Skin epidermis (tissue), 12 donors: ENCODE measurements around the gene MFSD11.

Source experiments
- H3K27ac ChIP-seq, 21 experiments: fragments of 200-600 bp; sonication (generic) in 11 of 21; one replicate each; pipeline ENCODE4 v1.5.0; 2020; ENCODE audit warnings: mild to moderate bottlenecking in 3 of 21, inconsistent platforms in 2 of 21, moderate library complexity in 2 of 21
- H3K4me3 ChIP-seq, 7 experiments: fragments of 200-600 bp; sonication (generic) in 2 of 7; one replicate each; pipeline ENCODE4 v1.5.0; 2020; ENCODE audit warnings: inconsistent platforms in 2 of 7, mild to moderate bottlenecking in 2 of 7, moderate library complexity in 1 of 7

Gene MFSD11

DNA sequence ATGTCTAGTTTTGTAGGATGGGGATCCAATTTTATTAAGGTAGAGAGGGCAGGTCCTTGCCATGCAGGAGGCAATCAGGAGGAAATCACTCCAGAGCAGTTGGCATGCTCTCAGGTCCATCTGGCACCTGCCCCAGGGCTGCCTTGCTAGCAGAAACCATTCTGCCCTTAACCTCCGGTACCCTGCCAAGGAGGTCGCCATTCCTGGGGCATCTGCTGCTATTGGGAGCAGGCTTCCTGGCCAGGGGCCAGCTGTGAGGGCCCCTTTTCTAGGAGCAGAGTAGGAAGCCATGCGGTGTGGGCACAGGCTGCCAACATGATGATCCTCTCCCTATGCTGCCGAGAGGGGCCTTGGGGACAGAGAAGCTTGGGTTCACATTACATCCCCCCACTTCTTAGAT lies 82.6 kb downstream of the MFSD11 start:
- Histone ChIP-seq H3K27ac (no peak overlapping the region), H3K4me3 (no peak overlapping the region)

DNA sequence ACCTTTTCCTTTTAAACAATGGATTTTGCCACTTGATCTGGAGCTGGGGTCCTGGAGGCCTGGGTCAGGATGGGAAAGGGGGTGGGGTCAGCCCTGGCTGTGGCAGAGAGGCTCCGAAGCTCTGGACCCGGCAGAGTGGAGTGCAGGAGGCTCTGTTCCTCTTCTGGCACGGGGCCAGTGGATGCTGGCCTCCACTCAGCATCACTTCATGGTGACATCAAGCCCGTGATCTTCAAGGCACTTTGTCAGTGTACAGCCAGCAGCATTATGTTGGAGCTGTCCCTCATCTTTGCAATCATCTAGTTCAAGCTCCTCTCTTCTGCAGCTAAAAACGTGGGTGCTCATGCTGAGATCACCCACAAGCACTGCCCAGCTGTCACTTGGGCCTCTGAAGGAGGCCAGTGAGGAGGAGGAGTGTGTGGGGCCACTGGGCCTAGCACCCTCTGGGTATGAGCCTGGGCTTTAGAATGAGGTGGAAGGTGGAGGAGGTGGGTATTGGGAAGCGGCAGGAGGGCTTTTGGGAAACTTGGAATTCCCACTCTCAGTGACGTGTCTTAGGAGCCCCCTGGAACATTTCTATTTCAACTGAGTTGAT lies 84.4 kb downstream of the MFSD11 start:
- no peak overlapping the region for H3K27ac ChIP-seq
- no peak overlapping the region for H3K4me3 ChIP-seq

DNA sequence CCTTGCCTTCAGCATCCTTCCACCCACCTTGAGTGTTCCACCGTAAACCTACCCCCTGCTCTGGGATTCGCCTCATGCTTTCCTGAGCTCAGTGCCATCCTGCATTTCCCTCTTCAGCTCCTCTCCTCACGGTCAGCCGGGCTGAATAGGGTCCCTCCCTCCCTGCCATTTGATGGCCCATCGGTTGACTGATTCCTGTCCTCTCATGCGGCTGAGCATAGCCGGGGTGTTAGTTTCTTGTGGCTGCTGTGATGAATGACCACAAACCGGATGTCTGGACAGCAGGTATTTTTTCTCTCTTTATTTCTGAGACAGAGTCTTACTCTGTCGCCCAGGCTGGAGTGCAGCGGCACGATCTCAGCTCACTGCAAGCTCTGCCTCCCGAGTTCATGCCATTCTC lies 86.2 kb downstream of the MFSD11 start:
- no peak overlapping the region for H3K4me3 ChIP-seq
- H3K27ac ChIP-seq, result no peak overlapping the region

DNA sequence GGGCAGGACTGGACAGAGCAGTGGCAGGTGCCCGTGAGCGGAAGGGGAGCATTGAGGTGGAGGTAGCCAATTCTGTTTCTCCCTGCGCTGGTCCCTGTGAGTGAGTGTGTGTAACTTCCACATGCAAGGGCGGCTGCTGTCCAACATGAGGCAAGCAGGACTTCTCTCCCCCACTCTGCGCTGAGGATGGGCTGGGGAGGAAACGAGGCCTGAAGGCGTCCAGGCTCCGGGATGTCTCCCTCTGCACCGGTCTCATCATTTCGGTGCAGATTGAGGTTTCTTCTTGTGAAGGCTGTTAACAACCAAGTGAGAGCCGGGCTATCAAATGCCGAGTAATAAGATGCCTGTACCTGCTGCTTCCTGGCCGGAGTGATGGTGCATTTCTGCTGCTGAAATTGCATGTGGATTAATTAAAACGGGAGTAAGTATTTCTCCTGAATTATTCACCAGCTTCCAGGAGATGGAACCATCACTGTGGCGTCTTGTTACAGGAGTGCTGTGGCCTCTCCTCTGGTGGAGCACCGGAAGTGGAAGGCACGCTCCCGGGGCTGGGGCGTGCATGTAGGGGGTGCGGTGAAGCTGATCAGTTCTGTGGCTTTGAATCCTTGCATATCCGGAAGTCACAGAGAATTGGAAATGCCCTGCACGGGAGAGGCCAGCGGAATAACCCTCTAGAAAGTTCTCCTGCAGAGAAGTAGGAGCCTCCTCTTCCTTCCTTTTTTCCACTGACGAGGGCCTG lies 88.6 kb downstream of the MFSD11 start:
- H3K27ac ChIP-seq, result no peak overlapping the region

DNA sequence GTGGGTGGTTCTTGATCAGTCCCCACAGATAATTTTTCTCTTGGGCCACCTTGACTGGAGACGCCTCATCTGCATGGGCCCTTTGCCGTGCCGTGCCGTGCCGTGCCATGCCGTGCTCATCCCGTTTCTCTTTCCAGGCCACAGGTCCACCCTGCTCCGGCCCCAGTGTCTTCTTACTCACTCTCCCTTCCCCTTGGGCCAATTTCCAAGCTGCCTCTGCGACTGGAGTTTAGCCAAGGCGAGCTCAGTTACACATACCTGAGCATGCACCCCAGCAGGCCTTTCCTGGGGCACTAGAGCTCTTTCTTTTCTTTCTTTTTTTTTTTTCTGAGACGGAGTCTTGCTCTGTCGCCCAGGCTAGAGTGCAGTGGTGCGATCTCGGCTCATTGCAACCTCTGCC lies 89.8 kb downstream of the MFSD11 start:
- H3K4me3 ChIP-seq, result no peak overlapping the region

More for the DNA sequence above, 88.6 kb downstream of the MFSD11 start:
- H3K4me3 ChIP-seq, result no peak overlapping the region

More for the DNA sequence above, 89.8 kb downstream of the MFSD11 start:
- H3K27ac ChIP-seq, result no peak overlapping the region
